Right lobe of liver (tissue), 4 donors: Measurements from ENCODE around the gene SF3A2.

Experiments used
- CTCF ChIP-seq, 4 donors: fragments of 200-600 bp in 3 of 4; fragments of 450-650 bp in 1 of 4; IDR thresholded peaks; one replicate each; pipeline versions ENCODE4 v1.5.1 to v1.8.0; 2016 to 2022; ENCODE audit warnings: antibody characterized with exemption in 4 of 4, mild to moderate bottlenecking in 2 of 4
- POLR2A ChIP-seq: fragments of 450-650 bp; IDR thresholded peaks from one replicate; pipeline ENCODE4 v1.6.1; 2017; ENCODE audit warnings: antibody characterized with exemption, mild to moderate bottlenecking
- donor health status: DM: no; HTN: no; CAD: no.
- donor health status: DM: no; HTN: no; CAD: no.
- donor health status: DM: no; HTN: yes; CAD: no.

GRCh38 chr19:2188708-2189385 lies 47.8 kb upstream of the SF3A2 start:
- no peak for TF ChIP-seq CTCF (IDR thresholded peaks at IDR 0.05)
- no peak for TF ChIP-seq POLR2A
